Breast epithelium (tissue), 3 donors: Measurements from ENCODE around the gene HSD17B4.

Source experiments
- CTCF ChIP-seq, 3 donors: fragments of 450-650 bp; IDR thresholded peaks; one replicate each; pipeline ENCODE4 v1.5.1; 2016 to 2017; ENCODE audit warnings: antibody characterized with exemption in 3 of 3, mild to moderate bottlenecking in 3 of 3, moderate library complexity in 3 of 3
- POLR2A ChIP-seq: fragments of 450-650 bp; IDR thresholded peaks from one replicate; pipeline ENCODE4 v1.6.1; 2016; ENCODE audit warnings: antibody characterized with exemption, mild to moderate bottlenecking, moderate library complexity
- POLR2AphosphoS5 ChIP-seq, 3 donors: sonication (generic); formaldehyde crosslinking; IDR thresholded peaks; one replicate each; pipeline ENCODE4 v1.6.1; 2017; ENCODE audit warnings: antibody characterized with exemption in 3 of 3

- TF ChIP-seq POLR2A (no peak), CTCF (IDR thresholded peaks at IDR 0.05) (no peak), POLR2AphosphoS5 (IDR thresholded peaks at IDR 0.05) (no peak)
Observed at GRCh38 chr5:119412279-119413227, 39.7 kb upstream of the HSD17B4 start.
